Body of pancreas (tissue), 4 donors: ENCODE data around the gene CASP9. TPM values are rescaled to one million over a fixed set of nuclear protein-coding genes. Genes with fewer than 3 reads are reported as not detected.
"Not testable (repeated sequence)": the region's sequence is repeated elsewhere in the genome, so short reads cannot be mapped to it uniquely, and the experiment has no call there.

ENCODE experiments used
- ATAC-seq: fragments of 150-250 bp; one replicate; pipeline ENCODE4 v1.9.1; 2016
- DNase-seq, 4 donors: peaks; one replicate each; pipeline ENCODE4 v3.0.0-alpha.2; 2019
- H3K27ac ChIP-seq, 4 donors: fragments of 200-600 bp; sonication (generic); 1 replicate in 3 of 4; 2 replicates in 1 of 4; pipeline versions ENCODE4 v1.5.1 to v1.6.1; 2016 to 2019; ENCODE audit warnings: mild to moderate bottlenecking in 1 of 4, mixed read lengths in 1 of 4, moderate library complexity in 1 of 4
- H3K27me3 ChIP-seq, 2 donors: fragments of 200-600 bp; sonication (generic); one replicate each; pipeline ENCODE4 v1.6.0; 2016; ENCODE audit warnings: mild to moderate bottlenecking in 1 of 2
- H3K36me3 ChIP-seq, 2 donors: fragments of 200-600 bp; sonication (generic); replicated peaks in 1 of 2; 2 replicates each; pipeline ENCODE4 v1.5.1; 2016; ENCODE audit warnings: low read depth in 2 of 2; ENCODE audit not compliant: insufficient read depth in 1 of 2
- H3K4me1 ChIP-seq: fragments of 200-600 bp; sonication (generic); one replicate; pipeline ENCODE4 v1.6.0; 2016
- H3K4me3 ChIP-seq, 2 donors: fragments of 200-600 bp; sonication (generic); 1 replicate in 1 of 2; 2 replicates in 1 of 2; pipeline ENCODE4 v1.5.1; 2016 to 2019
- H3K9me3 ChIP-seq, 3 donors: fragments of 200-600 bp; sonication (generic); 1 replicate in 2 of 3; 2 replicates in 1 of 3; pipeline ENCODE4 v1.5.1; 2016
- CTCF ChIP-seq, 7 experiments: fragments of 450-650 bp in 4 of 7; fragments of 200-600 bp in 3 of 7; sonication (generic) in 3 of 7; IDR thresholded peaks; one replicate each; pipeline ENCODE4 v1.5.1; 2016 to 2019; ENCODE audit warnings: antibody characterized with exemption in 7 of 7
- POLR2A ChIP-seq, 3 donors: fragments of 450-650 bp; IDR thresholded peaks; one replicate each; pipeline ENCODE4 v1.6.1; 2016; ENCODE audit warnings: antibody characterized with exemption in 3 of 3, mild to moderate bottlenecking in 2 of 3
- WGBS, 2 donors: methylation state at CpG; one replicate each; pipeline ENCODE4 v1.1.5; 2017; 5-methylcytosine and 5-hydroxymethylcytosine counted together
- intact Hi-C: fragments of 100-400 bp; cut with DNase I; formaldehyde crosslinking; loops from one replicate; pipeline ENCODE4 v1.15.1; 2023
- total RNA-seq, 2 donors: library from RNA; depleted of rRNA; stranded (reverse); fragments of >200 nt; gene quantifications; one replicate each; pipeline ENCODE4 v1.1.0, GENCODE V29; 2016

The CASP9 gene
- total RNA-seq, 2 donors from 2014 or later = 12.9 to 21.5 TPM

DNA sequence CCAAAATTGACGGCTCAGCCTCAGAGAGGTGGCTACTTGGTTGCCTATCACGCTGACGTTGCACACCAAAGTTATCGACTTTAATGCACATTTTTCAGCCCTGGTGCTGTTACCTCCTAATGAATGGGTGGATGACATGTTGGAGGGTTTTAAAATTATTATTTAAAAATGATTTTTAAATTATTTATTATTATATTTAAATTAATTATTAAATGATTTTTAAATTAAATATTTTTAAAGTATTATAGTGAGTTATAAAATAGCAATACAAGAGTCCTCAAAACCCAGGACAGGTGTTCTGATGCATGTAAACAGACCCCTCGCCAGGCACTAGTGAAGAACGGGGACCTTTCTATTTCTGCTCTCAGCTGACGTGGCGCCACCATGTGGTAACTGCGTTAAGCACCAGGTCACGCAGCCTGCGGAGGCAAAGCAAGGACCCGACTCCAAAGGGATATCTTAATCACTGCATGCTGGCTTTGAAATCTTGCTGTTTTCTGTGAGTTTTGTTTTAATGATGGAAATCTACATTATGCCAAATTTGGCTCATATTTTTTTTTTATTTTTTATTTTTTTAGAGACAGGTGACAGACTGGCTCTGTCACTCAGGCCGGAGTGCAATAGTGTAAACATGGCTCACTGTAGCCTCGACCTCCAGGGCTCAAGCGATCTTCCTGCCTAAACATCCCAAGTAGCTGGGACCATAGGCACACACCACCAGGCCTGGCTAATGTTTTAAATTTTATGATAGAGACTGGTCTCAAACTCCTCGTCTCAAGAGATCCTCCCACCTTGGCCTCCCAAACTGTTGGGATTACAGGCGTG is 22.6 kb downstream of the CASP9 start:
- DNase-seq = peak; percentile 72 to 85 (median 80)
- H3K4me1 ChIP-seq = peaks cover 20% of the 10 kb centered on the region
- intact Hi-C loops = no loop called here
- peak overlapping the region in 2 of 4 donors; percentile 48 to 55 for H3K27ac ChIP-seq
- no peaks in the 10 kb centered on the region for H3K36me3 ChIP-seq
- ATAC-seq = peak; percentile 67
- TF ChIP-seq CTCF (IDR thresholded peaks at IDR 0.05) = peak in 6 of 7 experiments; percentile 66 to 81 (median 69)
- TF ChIP-seq POLR2A (IDR thresholded peaks at IDR 0.05) = no peak
- WGBS, 2 donors = 67% methylated on average over 17 of the region's 17 CpGs
- H3K27me3 ChIP-seq = no peaks in the 10 kb centered on the region
- H3K9me3 ChIP-seq = no peaks in the 10 kb centered on the region
- H3K4me3 ChIP-seq = no peak overlapping the region

DNA sequence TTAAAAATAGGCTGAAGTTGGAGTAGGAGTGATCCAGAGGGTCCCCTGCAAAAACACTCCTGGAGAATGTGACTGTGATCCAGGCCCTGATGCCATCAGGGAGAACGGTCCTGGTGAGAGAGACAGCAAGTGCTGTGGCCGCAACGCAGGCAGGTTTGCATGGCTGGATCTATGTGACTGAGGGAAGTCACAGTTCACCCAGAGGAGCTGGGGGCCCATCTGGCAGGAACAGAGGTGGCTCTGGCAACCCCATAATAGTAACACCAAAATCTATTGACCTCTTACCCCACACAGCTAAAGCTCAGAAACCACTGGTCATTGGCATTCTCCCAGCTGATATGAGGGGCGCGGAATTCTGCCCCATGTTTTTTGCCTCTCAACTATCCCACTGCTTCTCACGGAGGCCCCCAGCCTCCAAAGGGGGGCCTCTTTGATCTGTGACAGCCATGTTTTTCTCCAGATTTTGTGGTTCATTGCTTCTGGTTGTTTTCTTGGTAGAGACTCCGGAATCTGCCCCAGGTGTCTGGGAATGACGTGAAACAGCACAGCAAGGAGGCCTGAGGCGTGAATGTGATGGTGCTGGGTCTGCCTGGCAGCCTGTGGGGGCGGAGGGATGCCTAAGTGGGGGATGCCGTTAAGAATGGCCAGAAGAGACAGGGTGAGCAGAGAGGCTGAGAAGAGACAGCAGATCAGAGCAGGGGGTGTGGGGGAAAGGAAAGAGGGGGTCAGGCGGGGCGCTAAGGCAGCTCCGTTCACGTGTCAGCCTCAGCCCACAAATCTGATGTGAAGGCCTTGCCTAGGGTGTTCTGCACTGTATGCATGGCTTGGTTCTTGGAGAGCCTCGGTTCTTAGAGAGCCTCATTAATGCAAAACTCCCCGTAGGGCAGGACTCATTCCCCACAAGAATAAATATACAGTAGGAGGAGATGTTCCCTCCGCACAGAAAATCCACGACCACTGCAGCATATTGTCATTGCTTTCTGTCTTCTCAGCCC is 23.5 kb downstream of the CASP9 start:
- no peaks in the 10 kb centered on the region for H3K36me3 ChIP-seq
- TF ChIP-seq CTCF (IDR thresholded peaks at IDR 0.05) = no peak
- no peak for TF ChIP-seq POLR2A (IDR thresholded peaks at IDR 0.05)
- intact Hi-C loops = no loop called here

DNA sequence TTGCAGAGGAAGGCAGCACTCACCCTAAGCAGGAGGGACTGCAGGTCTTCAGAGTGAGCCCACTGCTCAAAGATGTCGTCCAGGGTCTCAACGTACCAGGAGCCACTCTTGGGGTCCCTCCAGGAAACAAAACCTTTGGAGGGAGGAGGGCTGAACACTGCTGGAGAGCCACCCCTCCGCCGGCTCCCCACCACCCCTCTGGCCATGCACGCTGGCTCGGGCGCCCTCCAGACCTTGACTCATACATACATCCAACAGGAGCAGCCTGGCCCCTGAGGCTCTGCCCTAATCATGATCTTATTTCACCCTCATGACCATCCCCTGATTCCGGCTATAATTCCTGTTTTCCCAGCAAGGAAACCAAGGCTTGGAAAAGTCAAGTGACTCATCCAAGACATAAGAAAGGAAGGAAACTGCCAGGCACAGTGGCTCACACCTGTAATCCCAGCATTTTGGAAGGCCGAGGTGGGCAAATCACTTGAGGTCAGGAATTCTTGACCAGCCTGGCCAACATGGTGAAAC is 30.1 kb downstream of the CASP9 start:
- Histone ChIP-seq H3K9me3 (no peaks in the 10 kb centered on the region), H3K4me1 (peaks cover 12% of the 10 kb centered on the region), H3K27me3 (no peaks in the 10 kb centered on the region), H3K4me3 (no peak overlapping the region), H3K36me3 (peaks cover 0 to 1% of the 10 kb centered on the region in 2 donors), H3K27ac (peak overlapping the region in 3 of 4 donors; percentile 35 to 54 (median 38))
- intact Hi-C loops = no loop called here
- DNase-seq (no peak), ATAC-seq (peak; percentile 8)
- TF ChIP-seq CTCF (IDR thresholded peaks at IDR 0.05) = no peak
- peak in 1 of 3 donors; percentile 13 for TF ChIP-seq POLR2A (IDR thresholded peaks at IDR 0.05)
- 42 to 45% methylated on average over 8 to 9 of the region's 9 CpGs for WGBS, 2 donors

More for the DNA sequence above, 23.5 kb downstream of the CASP9 start:
- Histone ChIP-seq H3K4me3 (no peak overlapping the region), H3K27ac (peak overlapping the region in 3 of 4 donors; percentile 15 to 55 (median 36)), H3K4me1 (peaks cover 20% of the 10 kb centered on the region), H3K9me3 (no peaks in the 10 kb centered on the region), H3K27me3 (no peaks in the 10 kb centered on the region)
- no peak for DNase-seq
- no peak for ATAC-seq
- 65 to 71% methylated on average over 19 of the region's 19 CpGs for WGBS, 2 donors

- no peak for DNase-seq
- intact Hi-C loops = no loop called here
- Histone ChIP-seq H3K27ac (peak overlapping the region in 3 of 4 donors; percentile 17 to 54 (median 35)), H3K4me1 (peaks cover 15% of the 10 kb centered on the region), H3K9me3 (no peaks in the 10 kb centered on the region), H3K4me3 (no peak overlapping the region), H3K27me3 (no peaks in the 10 kb centered on the region), H3K36me3 (peaks cover 0 to 1% of the 10 kb centered on the region in 2 donors)
- TF ChIP-seq POLR2A (IDR thresholded peaks at IDR 0.05) = no peak
- no peak for TF ChIP-seq CTCF (IDR thresholded peaks at IDR 0.05)
- no peak for ATAC-seq
- WGBS, 2 donors = 31 to 45% methylated on average over 4 to 5 of the region's 5 CpGs
Measured at GRCh38 chr1:15492596-15492995, 31.4 kb downstream of the CASP9 start.

GRCh38 chr1:15491010-15491409 is 33.0 kb downstream of the CASP9 start:
- DNase-seq, H3K36me3 ChIP-seq, H3K27me3 ChIP-seq, intact Hi-C loops, H3K27ac ChIP-seq, H3K9me3 ChIP-seq, H3K4me3 ChIP-seq, ATAC-seq: not testable (repeated sequence)
- WGBS, 2 donors = 76 to 87% methylated on average over 4 of the region's 4 CpGs
- peaks cover 19% of the 10 kb centered on the region for H3K4me1 ChIP-seq
